OCI-LY3 (cell line): Measurements from ENCODE around the gene COL4A2.

Experiments used
- H2AFZ ChIP-seq: fragments of 200-600, 300-600 bp; shearing (Covaris generic); 2 replicates; pipeline ENCODE4 v1.6.0; 2014; ENCODE audit warnings: antibody characterized with exemption, low read depth, low read length
- H3K27ac ChIP-seq: fragments of 200-600, 300-600 bp; sonication (generic); 2 replicates; pipeline ENCODE4 v1.5.1; 2014; ENCODE audit warnings: mild to moderate bottlenecking, low read length, moderate library complexity, mixed read lengths
- H3K27me3 ChIP-seq: fragments of 200-600, 300-600 bp; sonication (generic); 2 replicates; pipeline ENCODE4 v1.6.1; 2014; ENCODE audit warnings: low read depth, low read length, mixed read lengths
- H3K36me3 ChIP-seq: fragments of 200-600, 300-600 bp; sonication (generic); replicated peaks from 2 replicates; pipeline ENCODE3; 2014; ENCODE audit warnings: low read depth, low read length, mixed read lengths
- H3K4me1 ChIP-seq: fragments of 300-600, 200-600 bp; sonication (generic); 2 replicates; pipeline ENCODE4 v1.6.1; 2014; ENCODE audit warnings: low read length, mixed read lengths
- H3K4me2 ChIP-seq: fragments of 200-600, 300-600 bp; sonication (generic); 2 replicates; pipeline ENCODE4 v1.6.1; 2014; ENCODE audit warnings: low read length, mixed read lengths
- H3K4me3 ChIP-seq: fragments of 300-600, 200-600 bp; sonication (generic); 2 replicates; pipeline ENCODE4 v1.5.1; 2014; ENCODE audit warnings: antibody characterized with exemption, mild to moderate bottlenecking, low read length, moderate library complexity
- H3K79me2 ChIP-seq: fragments of 300-600, 200-600 bp; shearing (Covaris generic); 2 replicates; pipeline ENCODE4 v1.6.1; 2014; ENCODE audit warnings: mild to moderate bottlenecking, low read length, mixed read lengths
- H3K9ac ChIP-seq: fragments of 300-600, 200-600 bp; shearing (Covaris generic); 2 replicates; pipeline ENCODE4 v1.6.0; 2014; ENCODE audit warnings: mild to moderate bottlenecking, low read length, moderate library complexity
- H3K9me3 ChIP-seq: fragments of 200-600, 300-600 bp; shearing (Covaris generic); 2 replicates; pipeline ENCODE4 v1.6.1; 2014; ENCODE audit warnings: low read length, mixed read lengths; ENCODE audit not compliant: insufficient read depth
- H4K20me1 ChIP-seq: fragments of 200-600, 300-600 bp; sonication (generic); 2 replicates; pipeline ENCODE4 v1.6.1; 2016; ENCODE audit warnings: low read length, mixed read lengths; ENCODE audit not compliant: insufficient read depth
- EZH2phosphoT487 ChIP-seq: fragments of 200-600 bp; shearing (Covaris generic); IDR thresholded peaks from 2 replicates; pipeline ENCODE4 v1.6.1; 2018; ENCODE audit warnings: antibody characterized with exemption, mixed run types, low read depth
- TF ChIP-seq, protein P1 (sequence below): fragments of 200-600, 300-600 bp; sonication (generic); IDR thresholded peaks from 2 replicates; pipeline ENCODE4 v1.5.1; 2014; ENCODE audit warnings: antibody characterized with exemption, low read length, low read depth

The COL4A2 gene

GRCh38 chr13:110549795-110550160 lies 242.7 kb downstream of the COL4A2 start:
- no peaks in the 10 kb centered on the region for H3K79me2 ChIP-seq
- H3K27ac ChIP-seq, result no peak overlapping the region
- no peak overlapping the region for H3K4me3 ChIP-seq
- no peaks in the 10 kb centered on the region for H3K4me1 ChIP-seq
- no peak overlapping the region for H2AFZ ChIP-seq
- no peaks in the 10 kb centered on the region for H4K20me1 ChIP-seq
- TF ChIP-seq, protein P1, sequence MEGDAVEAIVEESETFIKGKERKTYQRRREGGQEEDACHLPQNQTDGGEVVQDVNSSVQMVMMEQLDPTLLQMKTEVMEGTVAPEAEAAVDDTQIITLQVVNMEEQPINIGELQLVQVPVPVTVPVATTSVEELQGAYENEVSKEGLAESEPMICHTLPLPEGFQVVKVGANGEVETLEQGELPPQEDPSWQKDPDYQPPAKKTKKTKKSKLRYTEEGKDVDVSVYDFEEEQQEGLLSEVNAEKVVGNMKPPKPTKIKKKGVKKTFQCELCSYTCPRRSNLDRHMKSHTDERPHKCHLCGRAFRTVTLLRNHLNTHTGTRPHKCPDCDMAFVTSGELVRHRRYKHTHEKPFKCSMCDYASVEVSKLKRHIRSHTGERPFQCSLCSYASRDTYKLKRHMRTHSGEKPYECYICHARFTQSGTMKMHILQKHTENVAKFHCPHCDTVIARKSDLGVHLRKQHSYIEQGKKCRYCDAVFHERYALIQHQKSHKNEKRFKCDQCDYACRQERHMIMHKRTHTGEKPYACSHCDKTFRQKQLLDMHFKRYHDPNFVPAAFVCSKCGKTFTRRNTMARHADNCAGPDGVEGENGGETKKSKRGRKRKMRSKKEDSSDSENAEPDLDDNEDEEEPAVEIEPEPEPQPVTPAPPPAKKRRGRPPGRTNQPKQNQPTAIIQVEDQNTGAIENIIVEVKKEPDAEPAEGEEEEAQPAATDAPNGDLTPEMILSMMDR, result no peak
- TF ChIP-seq EZH2phosphoT487, result no peak
- H3K4me2 ChIP-seq, result no peak overlapping the region
- H3K9ac ChIP-seq, result no peak overlapping the region
- H3K27me3 ChIP-seq, result peaks cover 19% of the 10 kb centered on the region
- no peaks in the 10 kb centered on the region for H3K36me3 ChIP-seq
- no peaks in the 10 kb centered on the region for H3K9me3 ChIP-seq

GRCh38 chr13:110551284-110551683 lies 244.2 kb downstream of the COL4A2 start:
- H3K9ac ChIP-seq, result no peak overlapping the region
- H3K27me3 ChIP-seq, result peaks cover 7% of the 10 kb centered on the region; the same call in 1 of the 2 replicates
- TF ChIP-seq, protein P1, result no peak
- TF ChIP-seq EZH2phosphoT487, result no peak
- H2AFZ ChIP-seq, result no peak overlapping the region
- no peaks in the 10 kb centered on the region for H3K9me3 ChIP-seq
- no peak overlapping the region for H3K4me2 ChIP-seq
- H3K4me1 ChIP-seq, result peaks cover 8% of the 10 kb centered on the region
- no peaks in the 10 kb centered on the region for H3K79me2 ChIP-seq
- no peak overlapping the region for H3K4me3 ChIP-seq
- no peak overlapping the region for H3K27ac ChIP-seq
- no peaks in the 10 kb centered on the region for H3K36me3 ChIP-seq
- H4K20me1 ChIP-seq, result no peaks in the 10 kb centered on the region

GRCh38 chr13:110552767-110553166 lies 245.7 kb downstream of the COL4A2 start:
- Histone ChIP-seq H3K36me3 (no peaks in the 10 kb centered on the region), H3K79me2 (no peaks in the 10 kb centered on the region), H3K27me3 (peaks cover 11% of the 10 kb centered on the region; the same call in 1 of the 2 replicates), H3K4me1 (peaks cover 8% of the 10 kb centered on the region), H4K20me1 (no peaks in the 10 kb centered on the region), H3K27ac (no peak overlapping the region), H3K4me2 (no peak overlapping the region), H2AFZ (no peak overlapping the region), H3K9me3 (no peaks in the 10 kb centered on the region), H3K4me3 (no peak overlapping the region), H3K9ac (no peak overlapping the region)
- TF ChIP-seq EZH2phosphoT487, result no peak

- peaks cover 8% of the 10 kb centered on the region for H3K4me1 ChIP-seq
- TF ChIP-seq, protein P1, result no peak
- TF ChIP-seq EZH2phosphoT487, result no peak
- H3K9me3 ChIP-seq, result no peaks in the 10 kb centered on the region
- no peak overlapping the region for H3K27ac ChIP-seq
- no peak overlapping the region for H2AFZ ChIP-seq
- no peaks in the 10 kb centered on the region for H3K36me3 ChIP-seq
- no peaks in the 10 kb centered on the region for H3K79me2 ChIP-seq
- no peak overlapping the region for H3K4me3 ChIP-seq
- H4K20me1 ChIP-seq, result no peaks in the 10 kb centered on the region
- H3K4me2 ChIP-seq, result no peak overlapping the region
- H3K27me3 ChIP-seq, result peaks cover 11% of the 10 kb centered on the region; the same call in 1 of the 2 replicates
- no peak overlapping the region for H3K9ac ChIP-seq
These were observed 246.3 kb downstream of the COL4A2 start for GRCh38 chr13:110553417-110553816.
